ENCODE measurements around the gene ST8SIA4.

ST8SIA4 gene

GRCh38 chr5:100832252-100833230 lies 70.5 kb downstream of the ST8SIA4 start:
- POLR2A ChIA-PET, result no interaction called here
- CTCF ChIA-PET, result no interaction called here
- DNase-seq (ENCODE audit: extremely low spot score), result no peak
- TF ChIP-seq CTBP1 (IDR thresholded peaks at IDR 0.05; ENCODE audit: borderline replicate concordance) (no peak), L3MBTL2 (conservative IDR thresholded peaks at IDR 0.05) (no peak), BHLHE40 (IDR thresholded peaks at IDR 0.05; ENCODE audit: borderline replicate concordance) (no peak), FOXM1 (IDR thresholded peaks at IDR 0.05; ENCODE audit: borderline replicate concordance) (no peak), ARNT (IDR thresholded peaks at IDR 0.05) (no peak), ZNF384 (IDR thresholded peaks at IDR 0.05) (no peak), FOXK2 (IDR thresholded peaks at IDR 0.05) (no peak), HDGF (IDR thresholded peaks at IDR 0.05; ENCODE audit: borderline replicate concordance) (no peak), ELF4 (IDR thresholded peaks at IDR 0.05) (no peak), SP1 (IDR thresholded peaks at IDR 0.05) (no peak), TARDBP (IDR thresholded peaks at IDR 0.05) (no peak), FOXA1 (IDR thresholded peaks at IDR 0.05) (no peak), SUZ12 (IDR thresholded peaks at IDR 0.05) (no peak), LEF1 (IDR thresholded peaks at IDR 0.05; ENCODE audit: borderline replicate concordance) (no peak)

- CTCF ChIA-PET, result interaction anchor here (1.0 kb wide), 1 partner anchor 14 kb away, joined by 4 read pairs; no protein-coding TSS in a partner anchor
- no peak for DNase-seq (ENCODE audit: extremely low spot score)
- POLR2A ChIA-PET, result no interaction called here
- no peak for TF ChIP-seq FOXM1 (IDR thresholded peaks at IDR 0.05; ENCODE audit: borderline replicate concordance)
- no peak for TF ChIP-seq SUZ12 (IDR thresholded peaks at IDR 0.05)
These were observed 74.2 kb downstream of the ST8SIA4 start for GRCh38 chr5:100828898-100829356.

- DNase-seq (ENCODE audit: extremely low spot score), result no peak
- CTCF ChIA-PET, result interaction anchor here (1.0 kb wide), 1 partner anchor 15 kb away, joined by 4 read pairs; no protein-coding TSS in a partner anchor
These were observed 74.8 kb downstream of the ST8SIA4 start for GRCh38 chr5:100828071-100828897.

GRCh38 chr5:100827481-100827889 lies 75.6 kb downstream of the ST8SIA4 start:
- ChIA-PET CTCF (no interaction called here), POLR2A (no interaction called here)
- no peak for DNase-seq (ENCODE audit: extremely low spot score)

More at GRCh38 chr5:100828071-100828897, 74.8 kb downstream of the ST8SIA4 start:
- POLR2A ChIA-PET, result no interaction called here
- TF ChIP-seq BHLHE40 (IDR thresholded peaks at IDR 0.05; ENCODE audit: borderline replicate concordance), result no peak
- TF ChIP-seq HDGF (IDR thresholded peaks at IDR 0.05; ENCODE audit: borderline replicate concordance), result no peak
- no peak for TF ChIP-seq FOXM1 (IDR thresholded peaks at IDR 0.05; ENCODE audit: borderline replicate concordance)
- TF ChIP-seq TARDBP (IDR thresholded peaks at IDR 0.05), result no peak
- TF ChIP-seq L3MBTL2 (conservative IDR thresholded peaks at IDR 0.05), result no peak
- no peak for TF ChIP-seq ZNF384 (IDR thresholded peaks at IDR 0.05)
- no peak for TF ChIP-seq PKNOX1 (IDR thresholded peaks at IDR 0.05)
- TF ChIP-seq LEF1 (IDR thresholded peaks at IDR 0.05; ENCODE audit: borderline replicate concordance), result no peak
- TF ChIP-seq CTBP1 (IDR thresholded peaks at IDR 0.05; ENCODE audit: borderline replicate concordance), result no peak
- no peak for TF ChIP-seq NFRKB (IDR thresholded peaks at IDR 0.05)
- no peak for TF ChIP-seq FOXK2 (IDR thresholded peaks at IDR 0.05)
- no peak for TF ChIP-seq SP1 (IDR thresholded peaks at IDR 0.05)
- no peak for TF ChIP-seq FOXA1 (IDR thresholded peaks at IDR 0.05)
- TF ChIP-seq ELF4 (IDR thresholded peaks at IDR 0.05), result no peak

GRCh38 chr5:100826133-100826532 lies 76.9 kb downstream of the ST8SIA4 start:
- ChIA-PET CTCF (no interaction called here), POLR2A (no interaction called here)
- no peak for DNase-seq (ENCODE audit: extremely low spot score)
- TF ChIP-seq PKNOX1 (IDR thresholded peaks at IDR 0.05) (no peak), L3MBTL2 (conservative IDR thresholded peaks at IDR 0.05) (no peak), TARDBP (IDR thresholded peaks at IDR 0.05) (no peak), ARNT (IDR thresholded peaks at IDR 0.05) (no peak), SUZ12 (IDR thresholded peaks at IDR 0.05) (no peak), FOXK2 (IDR thresholded peaks at IDR 0.05) (no peak), CTBP1 (IDR thresholded peaks at IDR 0.05; ENCODE audit: borderline replicate concordance) (no peak), HDGF (IDR thresholded peaks at IDR 0.05; ENCODE audit: borderline replicate concordance) (no peak), NFRKB (IDR thresholded peaks at IDR 0.05) (no peak), BHLHE40 (IDR thresholded peaks at IDR 0.05; ENCODE audit: borderline replicate concordance) (no peak), SP1 (IDR thresholded peaks at IDR 0.05) (no peak)

More at GRCh38 chr5:100827481-100827889, 75.6 kb downstream of the ST8SIA4 start:
- TF ChIP-seq CTBP1 (IDR thresholded peaks at IDR 0.05; ENCODE audit: borderline replicate concordance) (no peak), LEF1 (IDR thresholded peaks at IDR 0.05; ENCODE audit: borderline replicate concordance) (no peak), HDGF (IDR thresholded peaks at IDR 0.05; ENCODE audit: borderline replicate concordance) (no peak), ARNT (IDR thresholded peaks at IDR 0.05) (no peak), L3MBTL2 (conservative IDR thresholded peaks at IDR 0.05) (no peak), FOXM1 (IDR thresholded peaks at IDR 0.05; ENCODE audit: borderline replicate concordance) (no peak), FOXA1 (IDR thresholded peaks at IDR 0.05) (no peak), ZNF384 (IDR thresholded peaks at IDR 0.05) (no peak), BHLHE40 (IDR thresholded peaks at IDR 0.05; ENCODE audit: borderline replicate concordance) (no peak), ELF4 (IDR thresholded peaks at IDR 0.05) (no peak), SP1 (IDR thresholded peaks at IDR 0.05) (no peak), SUZ12 (IDR thresholded peaks at IDR 0.05) (no peak), NFRKB (IDR thresholded peaks at IDR 0.05) (no peak), PKNOX1 (IDR thresholded peaks at IDR 0.05) (no peak), TARDBP (IDR thresholded peaks at IDR 0.05) (no peak), FOXK2 (IDR thresholded peaks at IDR 0.05) (no peak)
